OCI-LY7 (cell line): ENCODE measurements around the gene TUBE1. TPM values are rescaled to one million over a fixed set of nuclear protein-coding genes. Genes with fewer than 3 reads are reported as not detected.
A peak's percentile ranks its signal among the peaks of the same experiment; 100 is the strongest.

Experiments used
- BruUV-seq: library from RNA; stranded (reverse); fragments of 400-500 nt; replicated peaks from 2 replicates; lab custom pipeline; 2021; lab: Mats Ljungman, UMichigan
- CTCF ChIA-PET: fragments of 300-600 bp; sonication (Branson Sonifier 250); formaldehyde crosslinking; loops from one replicate; lab custom pipeline; 2022; ENCODE audit warnings: antibody characterized with exemption; ENCODE audit not compliant: unreplicated experiment; lab: Charles Lee
- POLR2A ChIA-PET: fragments of 300-600 bp; sonication (Branson Sonifier 250); formaldehyde crosslinking; loops from one replicate; lab custom pipeline; 2022; ENCODE audit warnings: antibody characterized with exemption; lab: Charles Lee
- DNase-seq: peaks from one replicate; pipeline ENCODE4 v3.0.0-alpha.2; 2015; ENCODE audit warnings: low spot score
- H2AFZ ChIP-seq: fragments of 200-600 bp; sonication (generic), shearing (Covaris generic); 2 replicates; pipeline ENCODE4 v1.6.1; 2014; ENCODE audit warnings: mild to moderate bottlenecking, antibody characterized with exemption, low read length, moderate library complexity
- H3K27ac ChIP-seq: fragments of 200-600 bp; sonication (generic); 2 replicates; pipeline ENCODE4 v1.5.1; 2014; ENCODE audit warnings: mixed run types, low read depth, mild to moderate bottlenecking, moderate library complexity, low read length, inconsistent platforms; ENCODE audit not compliant: poor library complexity, severe bottlenecking
- H3K36me3 ChIP-seq: fragments of 200-600 bp; sonication (generic); 2 replicates; pipeline ENCODE4 v1.6.1; 2014; ENCODE audit warnings: mild to moderate bottlenecking, antibody characterized with exemption, low read length, moderate library complexity, mixed read lengths; ENCODE audit not compliant: insufficient read depth
- H3K4me1 ChIP-seq: fragments of 200-600 bp; sonication (generic); 2 replicates; pipeline ENCODE4 v1.5.1; 2014; ENCODE audit warnings: mild to moderate bottlenecking, low read length; ENCODE audit not compliant: insufficient read depth, poor library complexity, severe bottlenecking
- H3K4me2 ChIP-seq: fragments of 200-600 bp; sonication (generic); 2 replicates; pipeline ENCODE4 v1.6.1; 2014; ENCODE audit warnings: mild to moderate bottlenecking, low read length
- H3K4me3 ChIP-seq: fragments of 200-600 bp; sonication (generic); 2 replicates; pipeline ENCODE4 v1.5.1; 2014; ENCODE audit warnings: mild to moderate bottlenecking, low read depth, low read length; ENCODE audit not compliant: poor library complexity, severe bottlenecking
- H3K79me2 ChIP-seq: fragments of 200-600 bp; sonication (generic); 2 replicates; pipeline ENCODE4 v1.6.1; 2016; ENCODE audit warnings: low read depth, mild to moderate bottlenecking, low read length, moderate library complexity, mixed read lengths; ENCODE audit not compliant: insufficient read depth
- H3K9me2 ChIP-seq: fragments of 200-600 bp; sonication (generic); 2 replicates; pipeline ENCODE4 v1.6.1; 2016; ENCODE audit warnings: mild to moderate bottlenecking, low read length, mixed read lengths; ENCODE audit not compliant: insufficient read depth
- H3K9me3 ChIP-seq: fragments of 200-600 bp; sonication (generic); 2 replicates; pipeline ENCODE4 v1.6.1; 2014; ENCODE audit warnings: mild to moderate bottlenecking, mixed run types, low read length, mixed read lengths
- H4K20me1 ChIP-seq: fragments of 200-600 bp; sonication (generic); 2 replicates; pipeline ENCODE4 v1.6.1; 2014; ENCODE audit warnings: mild to moderate bottlenecking, antibody characterized with exemption, low read length, moderate library complexity, mixed read lengths; ENCODE audit not compliant: insufficient read depth
- CTCF ChIP-seq: fragments of 200-600 bp; sonication (generic); conservative IDR thresholded peaks from 2 replicates; pipeline ENCODE4 v1.5.1; 2014; ENCODE audit warnings: mild to moderate bottlenecking, antibody characterized with exemption, low read length, moderate library complexity, mixed read lengths
- EZH2phosphoT487 ChIP-seq: fragments of 200-600 bp; sonication (generic); IDR thresholded peaks from 2 replicates; pipeline ENCODE4 v1.6.1; 2018; ENCODE audit warnings: low read depth, borderline replicate concordance, mild to moderate bottlenecking, mixed run types, antibody characterized with exemption, low read length, moderate library complexity, mixed read lengths
- intact Hi-C: fragments of 100-400 bp; cut with micrococcal nuclease; formaldehyde crosslinking; loops from one replicate; pipeline ENCODE4 v1.10.0; 2022; ENCODE audit not compliant: unreplicated experiment
- total RNA-seq, 2 experiments: library from RNA; depleted of rRNA in 1 of 2; stranded (reverse); fragments of >200 nt in 1 of 2; shearing (Covaris generic) in 1 of 2; gene quantifications; 2 replicates each; pipeline ENCODE4 v1.2.3, GENCODE V29; 2014 to 2022

TUBE1 gene
- total RNA-seq, 2 experiments from 2014 or later: 27.9 to 32.6 TPM

DNA sequence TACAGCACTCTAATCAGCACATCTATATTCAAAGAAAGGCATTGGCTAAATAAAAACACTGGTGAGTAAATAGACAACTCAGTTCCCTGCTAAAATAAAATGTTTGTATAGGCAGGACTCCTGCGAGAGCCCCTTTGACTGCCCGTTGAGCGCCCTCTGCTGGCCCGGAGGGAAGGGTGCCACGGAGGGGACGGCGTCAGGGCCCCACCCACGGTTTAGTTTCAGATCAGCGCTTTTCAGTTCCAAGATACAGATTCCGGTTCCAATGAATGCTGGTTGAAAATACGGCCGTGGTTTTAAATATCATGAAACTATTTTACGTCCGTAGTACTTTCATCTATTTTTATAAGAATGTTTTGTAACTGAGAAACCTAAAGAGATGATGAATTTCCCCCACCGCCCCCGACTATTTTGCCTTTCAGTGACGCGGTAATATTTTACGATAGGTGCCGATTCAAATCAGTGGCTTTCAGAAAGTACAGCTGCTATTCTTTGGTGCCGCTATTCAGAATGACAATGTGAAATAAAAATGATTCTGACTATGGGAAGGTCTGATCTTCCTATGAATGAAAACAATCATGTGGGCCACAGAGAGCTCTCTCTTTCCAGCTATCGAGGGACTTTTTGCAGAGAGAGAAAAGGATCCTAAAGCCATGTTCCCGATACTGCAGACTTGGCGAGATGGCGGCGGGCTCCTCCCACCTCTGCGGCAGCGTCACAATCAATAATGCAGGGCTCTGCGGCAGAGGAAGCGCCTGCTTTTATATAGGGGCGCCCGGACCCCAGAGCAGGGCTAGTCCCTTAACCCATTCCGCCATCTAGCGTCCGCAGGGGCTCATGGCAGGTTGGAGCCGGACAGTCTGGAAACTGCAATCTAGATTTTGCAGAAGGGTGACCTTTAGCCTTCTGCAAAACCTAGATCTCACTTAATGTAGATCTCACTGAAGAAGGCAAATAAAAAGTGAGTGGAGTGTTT lies 44.0 kb downstream of the TUBE1 start:
- no peaks in the 10 kb centered on the region; the same call in 1 of the 2 replicates for H3K9me3 ChIP-seq
- ChIA-PET POLR2A (interaction anchor here (0.6 to 0.8 kb wide), 5 partner anchors 10 to 873 kb away, joined by 3 to 8 read pairs (median 7); no protein-coding TSS in a partner anchor), CTCF (interaction anchor here (0.6 to 1.3 kb wide), 4 partner anchors 15 to 560 kb away, joined by 3 to 10 read pairs (median 3); partner anchors contain the start of genes FAM229B, REV3L and TUBE1)
- peak overlapping the region; percentile 70 for H3K4me3 ChIP-seq
- no peaks in the 10 kb centered on the region for H4K20me1 ChIP-seq
- H3K36me3 ChIP-seq: no peaks in the 10 kb centered on the region
- TF ChIP-seq EZH2phosphoT487: no peak
- peak; percentile 97 for TF ChIP-seq CTCF
- no peaks in the 10 kb centered on the region for H3K79me2 ChIP-seq
- peak overlapping the region; percentile 99 for H2AFZ ChIP-seq
- H3K4me1 ChIP-seq: peaks cover 6% of the 10 kb centered on the region
- intact Hi-C loops: loop anchor here (1.0 to 10.0 kb wide), 6 partner anchors 46 to 989 kb away; partner anchors contain the start of genes FYN and REV3L
- peak; percentile 94 for DNase-seq
- H3K9me2 ChIP-seq: no peaks in the 10 kb centered on the region; the same call in 1 of the 2 replicates
- peak overlapping the region; percentile 75 for H3K27ac ChIP-seq
- no TSS peak for BruUV-seq
- peak overlapping the region; percentile 65 for H3K4me2 ChIP-seq

DNA sequence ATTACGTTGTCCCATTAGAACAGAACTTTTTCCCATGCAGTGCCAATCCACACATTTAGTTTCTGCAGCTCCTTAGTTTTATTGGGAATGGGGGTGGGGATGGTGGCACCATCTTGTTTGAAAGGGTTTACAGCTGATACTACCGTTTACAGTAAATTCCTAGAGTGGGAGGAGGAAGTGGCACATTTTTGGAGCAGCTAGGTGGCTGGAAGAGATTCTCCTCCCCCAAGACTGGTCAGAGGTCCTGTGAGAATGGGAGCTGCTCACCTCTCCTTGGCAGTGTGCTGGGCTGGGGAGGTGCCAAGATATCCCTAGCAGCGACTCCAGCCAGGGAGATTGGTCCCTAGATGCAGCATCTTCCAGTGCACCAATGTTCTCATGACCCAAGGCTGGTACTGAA lies 45.7 kb downstream of the TUBE1 start:
- no peak for TF ChIP-seq CTCF
- TF ChIP-seq EZH2phosphoT487: no peak

More for the DNA sequence above, 45.7 kb downstream of the TUBE1 start:
- ChIA-PET CTCF (interaction anchor here (2.0 kb wide), 1 partner anchor 46 kb away, joined by 5 read pairs; the partner anchor contains the start of genes FAM229B and TUBE1), POLR2A (interaction anchor here (0.7 to 1.2 kb wide), 5 partner anchors 9 to 782 kb away, joined by 3 read pairs; a partner anchor contains a TSS)
- BruUV-seq: no TSS peak
- Histone ChIP-seq H3K79me2 (no peaks in the 10 kb centered on the region), H3K4me2 (no peak overlapping the region), H3K9me3 (no peaks in the 10 kb centered on the region; the same call in 1 of the 2 replicates), H3K36me3 (no peaks in the 10 kb centered on the region), H3K4me1 (peaks cover 6% of the 10 kb centered on the region), H3K27ac (no peak overlapping the region), H3K4me3 (no peak overlapping the region), H3K9me2 (no peaks in the 10 kb centered on the region; the same call in 1 of the 2 replicates), H4K20me1 (no peaks in the 10 kb centered on the region), H2AFZ (no peak overlapping the region)
- intact Hi-C loops: loop anchor here (5.0 to 10.0 kb wide), 2 partner anchors 559 to 987 kb away; partner anchors contain the start of gene REV3L
- DNase-seq: no peak
